HepG2 (cell line): ENCODE data around the gene STAT6. TPM values are rescaled to one million over a fixed set of nuclear protein-coding genes. Genes with fewer than 3 reads are reported as not detected.

Experiments used
- AKNA ChIP-seq: sonication (generic); formaldehyde crosslinking; IDR thresholded peaks from 2 replicates; pipeline ENCODE4 v1.4.0; 2020; ENCODE audit warnings: missing genetic modification reagents, borderline replicate concordance
- ATF5 ChIP-seq: sonication (generic); formaldehyde crosslinking; IDR thresholded peaks from 2 replicates; pipeline ENCODE4 v1.4.0; 2020; ENCODE audit warnings: mild to moderate bottlenecking, low read depth, missing genetic modification reagents
- CBFB ChIP-seq: sonication (generic); formaldehyde crosslinking; IDR thresholded peaks from 2 replicates; pipeline ENCODE4 v1.4.0; 2020; ENCODE audit warnings: missing genetic modification reagents
- ELF4 ChIP-seq: sonication (generic); formaldehyde crosslinking; IDR thresholded peaks from 2 replicates; pipeline ENCODE4 v1.5.0; 2020; ENCODE audit warnings: missing genetic modification reagents, mild to moderate bottlenecking, moderate library complexity, borderline replicate concordance
- EP300 ChIP-seq, 3 experiments: sonication (generic) in 1 of 3; formaldehyde crosslinking in 1 of 3; IDR thresholded peaks; 2 replicates each; pipeline versions ENCODE4 v1.5.1 to v1.6.1; 2011 to 2020; ENCODE audit warnings: low read depth in 2 of 3, low read length in 2 of 3, borderline replicate concordance in 1 of 3, improper control_type of control experiment in 1 of 3, mild to moderate bottlenecking in 1 of 3, missing genetic modification reagents in 1 of 3, moderate library complexity in 1 of 3
- GATA4 ChIP-seq: sonication (generic); IDR thresholded peaks from 2 replicates; pipeline ENCODE4 v1.6.1; 2016; ENCODE audit warnings: antibody characterized with exemption, low read depth, borderline replicate concordance
- MED8 ChIP-seq: sonication (generic); formaldehyde crosslinking; IDR thresholded peaks from 2 replicates; pipeline ENCODE4 v1.8.1; 2023; ENCODE audit warnings: mild to moderate bottlenecking, missing genetic modification reagents; ENCODE audit not compliant: insufficient replicate concordance
- PBX2 ChIP-seq: IDR thresholded peaks from 2 replicates; pipeline ENCODE4 v1.6.1; 2016; ENCODE audit warnings: control low read depth
- RARG ChIP-seq: sonication (generic); formaldehyde crosslinking; IDR thresholded peaks from 2 replicates; pipeline ENCODE4 v1.4.0; 2020; ENCODE audit warnings: low read depth, mild to moderate bottlenecking, missing genetic modification reagents
- SIX4 ChIP-seq: sonication (generic); formaldehyde crosslinking; IDR thresholded peaks from 2 replicates; pipeline ENCODE4 v1.4.0; 2020; ENCODE audit warnings: missing genetic modification reagents
- TCF7L2 ChIP-seq: IDR thresholded peaks from 2 replicates; pipeline ENCODE4 v1.6.1; 2011; ENCODE audit warnings: mild to moderate bottlenecking, low read depth, low read length, moderate library complexity
- ZBTB2 ChIP-seq: sonication (generic); formaldehyde crosslinking; IDR thresholded peaks from 2 replicates; pipeline ENCODE4 v1.8.0; 2022; ENCODE audit warnings: low read depth, missing genetic modification reagents
- ZMYM2 ChIP-seq: sonication (generic); formaldehyde crosslinking; IDR thresholded peaks from 2 replicates; pipeline ENCODE4 v1.8.0; 2022; ENCODE audit warnings: mild to moderate bottlenecking, missing genetic modification reagents
- ZNF282 ChIP-seq: fragments of 450-650 bp; IDR thresholded peaks from 2 replicates; pipeline ENCODE4 v1.6.1; 2018; ENCODE audit not compliant: partially characterized antibody
- ZNF704 ChIP-seq: sonication (generic); formaldehyde crosslinking; IDR thresholded peaks from 2 replicates; pipeline ENCODE4 v1.8.1; 2023; ENCODE audit warnings: mild to moderate bottlenecking, inconsistent platforms, moderate library complexity, missing genetic modification reagents, borderline replicate concordance
- ZNF839 ChIP-seq: sonication (generic); formaldehyde crosslinking; IDR thresholded peaks from 2 replicates; pipeline ENCODE4 v1.4.0; 2020; ENCODE audit warnings: missing genetic modification reagents, mild to moderate bottlenecking, borderline replicate concordance
- ZNF841 ChIP-seq: sonication (generic); formaldehyde crosslinking; IDR thresholded peaks from 2 replicates; pipeline ENCODE4 v1.8.1; 2023; ENCODE audit warnings: missing genetic modification reagents, borderline replicate concordance
- polyA plus RNA-seq, 8 experiments: library from polyadenylated mRNA; depleted of rRNA in 3 of 8; stranded (reverse) in 7 of 8; unstranded in 1 of 8; fragments of >200 nt; fragmentation: Illumina TruSeq in 4 of 8; extraction: Trizol in 4 of 8; gene quantifications; 2 replicates each; pipeline versions ENCODE4 v1.2.1 to v1.2.3, GENCODE V29; 2011 to 2016; ENCODE audit warnings: low read depth in 4 of 8, missing spikeins in 1 of 8, mixed read lengths in 1 of 8; ENCODE audit not compliant: insufficient read depth in 1 of 8
- total RNA-seq, 5 experiments: library from RNA; depleted of rRNA; stranded (reverse); fragments of >200 nt; fragmentation: Illumina TruSeq; extraction: Trizol; gene quantifications; 2 replicates each; pipeline ENCODE4 v1.2.3, GENCODE V29; 2016; ENCODE audit warnings: low read depth in 1 of 5

STAT6 gene
- total and polyA plus RNA-seq, 2 of the 13 experiments (the other 11 are each of a cell fraction or from before 2014, with no cell fraction given) = 28.0 to 62.2 TPM

- TF ChIP-seq PBX2 (CRISPR knock-in tag) (no peak), RARG (CRISPR knock-in tag) (no peak), TCF7L2 (no peak), ZNF282 (no peak), ATF5 (no peak), EP300 (IDR thresholded peaks at IDR 0.05; ENCODE audit: low read depth in 2 of 2, low read length in 2 of 2) (peak in 1 of 2 experiments; percentile 28; a peak in 1 of 4 replicates), EP300 (CRISPR knock-in tag; IDR thresholded peaks at IDR 0.05; ENCODE audit: borderline replicate concordance) (peak; percentile 9; the same call in 1 of the 2 replicates), ZBTB2 (CRISPR knock-in tag) (no peak), ELF4 (CRISPR knock-in tag) (no peak), AKNA (CRISPR knock-in tag) (no peak), SIX4 (CRISPR knock-in tag) (no peak), GATA4 (peak; percentile 19; the same call in 1 of the 2 replicates), ZMYM2 (CRISPR knock-in tag) (no peak), ZNF839 (CRISPR knock-in tag) (no peak), CBFB (CRISPR knock-in tag) (no peak), MED8 (CRISPR knock-in tag) (no peak), ZNF704 (no peak), ZNF841 (CRISPR knock-in tag) (no peak)
These were observed 16.1 kb upstream of the STAT6 start (continued) for GRCh38 chr12:57127101-57127725.
